WTC11 (cell line): Measurements from ENCODE around the gene ANAPC13. TPM values are rescaled to one million over a fixed set of nuclear protein-coding genes. Genes with fewer than 3 reads are reported as not detected.

Experiments
- ATAC-seq: fragments of 200-7000 bp; cut with Tn5 transposase; 2 replicates; pipeline ENCODE4 v1.10.0; 2021; ENCODE audit warnings: mild to moderate bottlenecking, moderate library complexity
- CTCF ChIA-PET: fragments of 300-600 bp; sonication (Branson Sonifier 250); formaldehyde crosslinking; loops from one replicate; lab custom pipeline; 2021; ENCODE audit warnings: antibody characterized with exemption; lab: Charles Lee
- POLR2A ChIA-PET: fragments of 350-600 bp; sonication (Branson Sonifier 250); formaldehyde crosslinking; loops from one replicate; lab custom pipeline; 2021; ENCODE audit warnings: antibody characterized with exemption; lab: Charles Lee
- DNase-seq: peaks from one replicate; pipeline ENCODE4 v3.0.0; 2021; ENCODE audit warnings: low spot score
- H3K27ac Mint-ChIP-seq: 2 replicates; pipeline ENCODE4 v1.8.0; 2021; ENCODE audit warnings: mixed read lengths
- H3K27me3 Mint-ChIP-seq: 2 replicates; pipeline ENCODE4 v1.8.0; 2021; ENCODE audit warnings: low read depth, mild to moderate bottlenecking, moderate library complexity, mixed read lengths
- H3K36me3 Mint-ChIP-seq: 2 replicates; pipeline ENCODE4 v1.8.0; 2021; ENCODE audit warnings: mixed read lengths
- H3K4me1 Mint-ChIP-seq: 2 replicates; pipeline ENCODE4 v1.8.0; 2022; ENCODE audit warnings: mixed read lengths
- H3K4me3 Mint-ChIP-seq: 2 replicates; pipeline ENCODE4 v1.8.0; 2021; ENCODE audit warnings: mild to moderate bottlenecking, moderate library complexity, mixed read lengths
- H3K9me3 Mint-ChIP-seq: 2 replicates; pipeline ENCODE4 v1.8.0; 2021; ENCODE audit warnings: mixed read lengths
- ATF1 ChIP-seq: sonication (generic); formaldehyde crosslinking; IDR thresholded peaks from 2 replicates; pipeline ENCODE4 v1.8.1; 2023; ENCODE audit warnings: mild to moderate bottlenecking, moderate library complexity, missing genetic modification reagents
- ATF6 ChIP-seq: sonication (generic); formaldehyde crosslinking; IDR thresholded peaks from 2 replicates; pipeline ENCODE4 v1.8.1; 2023; ENCODE audit warnings: mild to moderate bottlenecking, missing genetic modification reagents
- EMX1 ChIP-seq: fragments of 250-450 bp; sonication (Bioruptor Pico); IDR thresholded peaks from 2 replicates; pipeline ENCODE4 v1.8.0; 2021; ENCODE audit warnings: mild to moderate bottlenecking
- GABPB1 ChIP-seq: sonication (generic); formaldehyde crosslinking; IDR thresholded peaks from 2 replicates; pipeline ENCODE4 v1.8.1; 2023; ENCODE audit warnings: mild to moderate bottlenecking, missing genetic modification reagents
- NR1H2 ChIP-seq: sonication (generic); formaldehyde crosslinking; IDR thresholded peaks from 2 replicates; pipeline ENCODE4 v1.9.0; 2021; ENCODE audit warnings: mild to moderate bottlenecking, moderate library complexity, missing genetic modification reagents
- OVOL2 ChIP-seq: fragments of 250-450 bp; sonication (Bioruptor Pico); IDR thresholded peaks from 2 replicates; pipeline ENCODE4 v1.9.0; 2021; ENCODE audit warnings: mild to moderate bottlenecking, borderline replicate concordance
- RORB ChIP-seq: fragments of 250-450 bp; sonication (Bioruptor Pico); IDR thresholded peaks from 2 replicates; pipeline ENCODE4 v1.9.0; 2021; ENCODE audit warnings: mild to moderate bottlenecking
- SMAD3 ChIP-seq: sonication (generic); formaldehyde crosslinking; IDR thresholded peaks from 2 replicates; pipeline ENCODE4 v1.8.0; 2022; ENCODE audit warnings: missing genetic modification reagents, mild to moderate bottlenecking, borderline replicate concordance
- STAT6 ChIP-seq: sonication (generic); formaldehyde crosslinking; conservative IDR thresholded peaks from 2 replicates; pipeline ENCODE4 v1.8.1; 2023; ENCODE audit warnings: mild to moderate bottlenecking, low read depth, missing genetic modification reagents, moderate library complexity
- ZBTB21 ChIP-seq: sonication (generic); formaldehyde crosslinking; IDR thresholded peaks from 2 replicates; pipeline ENCODE4 v1.8.1; 2023; ENCODE audit warnings: mild to moderate bottlenecking, missing genetic modification reagents, borderline replicate concordance
- ZNF121 ChIP-seq: sonication (generic); formaldehyde crosslinking; IDR thresholded peaks from 2 replicates; pipeline ENCODE4 v1.8.0; 2023; ENCODE audit warnings: missing genetic modification reagents
- ZNF138 ChIP-seq: sonication (generic); formaldehyde crosslinking; conservative IDR thresholded peaks from 2 replicates; pipeline ENCODE4 v1.8.1; 2022; ENCODE audit warnings: mild to moderate bottlenecking, moderate library complexity, missing genetic modification reagents
- ZNF263 ChIP-seq: sonication (generic); formaldehyde crosslinking; IDR thresholded peaks from 2 replicates; pipeline ENCODE4 v1.8.1; 2022; ENCODE audit warnings: low read depth, mild to moderate bottlenecking, moderate library complexity, missing genetic modification reagents
- ZNF317 ChIP-seq: sonication (generic); formaldehyde crosslinking; IDR thresholded peaks from 2 replicates; pipeline ENCODE4 v1.8.1; 2023; ENCODE audit warnings: low read depth, mild to moderate bottlenecking, moderate library complexity, missing genetic modification reagents, borderline replicate concordance
- ZNF396 ChIP-seq: fragments of 250-450 bp; sonication (Bioruptor Pico); IDR thresholded peaks from 2 replicates; pipeline ENCODE4 v1.8.0; 2021; ENCODE audit warnings: mild to moderate bottlenecking, moderate library complexity, borderline replicate concordance
- ZNF671 ChIP-seq: fragments of 250-450 bp; sonication (Bioruptor Pico); IDR thresholded peaks from 2 replicates; pipeline ENCODE4 v1.8.0; 2021; ENCODE audit warnings: mild to moderate bottlenecking
- total RNA-seq: library from RNA; stranded (reverse); gene quantifications from 3 replicates; pipeline ENCODE4 v1.2.3, GENCODE V29; 2021
- TF ChIP-seq, protein P1 (sequence below): fragments of 250-450 bp; sonication (Bioruptor Pico); IDR thresholded peaks from 2 replicates; pipeline ENCODE4 v2.1.2; 2022; ENCODE audit warnings: mild to moderate bottlenecking, moderate library complexity
- TF ChIP-seq, protein P2 (sequence below): sonication (generic); formaldehyde crosslinking; IDR thresholded peaks from 2 replicates; pipeline ENCODE4 v1.8.1; 2023; ENCODE audit warnings: mild to moderate bottlenecking, missing genetic modification reagents, borderline replicate concordance
- TF ChIP-seq, protein P3 (sequence below): fragments of 250-450 bp; sonication (Bioruptor Pico); conservative IDR thresholded peaks from 2 replicates; pipeline ENCODE4 v1.9.0; 2021; ENCODE audit warnings: mild to moderate bottlenecking
- TF ChIP-seq, protein P4 (sequence below): sonication (generic); formaldehyde crosslinking; IDR thresholded peaks from 2 replicates; pipeline ENCODE4 v1.8.0; 2023; ENCODE audit warnings: missing genetic modification reagents, mild to moderate bottlenecking, borderline replicate concordance

ANAPC13 gene
- total RNA-seq, 1 experiment from 2014 or later: 29.7 TPM

- POLR2A ChIA-PET: no interaction called here
- Mint-ChIP-seq H3K9me3 (peaks cover 14% of the 10 kb centered on the region), H3K27ac (no peak overlapping the region), H3K4me3 (no peak overlapping the region), H3K4me1 (peaks cover 9% of the 10 kb centered on the region), H3K36me3 (peaks cover 12% of the 10 kb centered on the region), H3K27me3 (peaks cover 9% of the 10 kb centered on the region)
- CTCF ChIA-PET: interaction anchor here (3.0 to 4.1 kb wide), 2 partner anchors 26 to 138 kb away, joined by 12 to 32 read pairs; no protein-coding TSS in a partner anchor
- no peak for DNase-seq
- TF ChIP-seq, protein P1, sequence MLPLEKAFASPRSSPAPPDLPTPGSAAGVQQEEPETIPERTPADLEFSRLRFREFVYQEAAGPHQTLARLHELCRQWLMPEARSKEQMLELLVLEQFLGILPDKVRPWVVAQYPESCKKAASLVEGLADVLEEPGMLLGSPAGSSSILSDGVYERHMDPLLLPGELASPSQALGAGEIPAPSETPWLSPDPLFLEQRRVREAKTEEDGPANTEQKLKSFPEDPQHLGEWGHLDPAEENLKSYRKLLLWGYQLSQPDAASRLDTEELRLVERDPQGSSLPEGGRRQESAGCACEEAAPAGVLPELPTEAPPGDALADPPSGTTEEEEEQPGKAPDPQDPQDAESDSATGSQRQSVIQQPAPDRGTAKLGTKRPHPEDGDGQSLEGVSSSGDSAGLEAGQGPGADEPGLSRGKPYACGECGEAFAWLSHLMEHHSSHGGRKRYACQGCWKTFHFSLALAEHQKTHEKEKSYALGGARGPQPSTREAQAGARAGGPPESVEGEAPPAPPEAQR (CRISPR knock-in tag): no peak
- TF ChIP-seq, protein P2, sequence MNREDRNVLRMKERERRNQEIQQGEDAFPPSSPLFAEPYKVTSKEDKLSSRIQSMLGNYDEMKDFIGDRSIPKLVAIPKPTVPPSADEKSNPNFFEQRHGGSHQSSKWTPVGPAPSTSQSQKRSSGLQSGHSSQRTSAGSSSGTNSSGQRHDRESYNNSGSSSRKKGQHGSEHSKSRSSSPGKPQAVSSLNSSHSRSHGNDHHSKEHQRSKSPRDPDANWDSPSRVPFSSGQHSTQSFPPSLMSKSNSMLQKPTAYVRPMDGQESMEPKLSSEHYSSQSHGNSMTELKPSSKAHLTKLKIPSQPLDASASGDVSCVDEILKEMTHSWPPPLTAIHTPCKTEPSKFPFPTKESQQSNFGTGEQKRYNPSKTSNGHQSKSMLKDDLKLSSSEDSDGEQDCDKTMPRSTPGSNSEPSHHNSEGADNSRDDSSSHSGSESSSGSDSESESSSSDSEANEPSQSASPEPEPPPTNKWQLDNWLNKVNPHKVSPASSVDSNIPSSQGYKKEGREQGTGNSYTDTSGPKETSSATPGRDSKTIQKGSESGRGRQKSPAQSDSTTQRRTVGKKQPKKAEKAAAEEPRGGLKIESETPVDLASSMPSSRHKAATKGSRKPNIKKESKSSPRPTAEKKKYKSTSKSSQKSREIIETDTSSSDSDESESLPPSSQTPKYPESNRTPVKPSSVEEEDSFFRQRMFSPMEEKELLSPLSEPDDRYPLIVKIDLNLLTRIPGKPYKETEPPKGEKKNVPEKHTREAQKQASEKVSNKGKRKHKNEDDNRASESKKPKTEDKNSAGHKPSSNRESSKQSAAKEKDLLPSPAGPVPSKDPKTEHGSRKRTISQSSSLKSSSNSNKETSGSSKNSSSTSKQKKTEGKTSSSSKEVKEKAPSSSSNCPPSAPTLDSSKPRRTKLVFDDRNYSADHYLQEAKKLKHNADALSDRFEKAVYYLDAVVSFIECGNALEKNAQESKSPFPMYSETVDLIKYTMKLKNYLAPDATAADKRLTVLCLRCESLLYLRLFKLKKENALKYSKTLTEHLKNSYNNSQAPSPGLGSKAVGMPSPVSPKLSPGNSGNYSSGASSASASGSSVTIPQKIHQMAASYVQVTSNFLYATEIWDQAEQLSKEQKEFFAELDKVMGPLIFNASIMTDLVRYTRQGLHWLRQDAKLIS (CRISPR knock-in tag): no peak
- TF ChIP-seq STAT6 (CRISPR knock-in tag): no peak
- no peak for TF ChIP-seq GABPB1
- TF ChIP-seq EMX1 (CRISPR knock-in tag): no peak
- TF ChIP-seq, protein P3, sequence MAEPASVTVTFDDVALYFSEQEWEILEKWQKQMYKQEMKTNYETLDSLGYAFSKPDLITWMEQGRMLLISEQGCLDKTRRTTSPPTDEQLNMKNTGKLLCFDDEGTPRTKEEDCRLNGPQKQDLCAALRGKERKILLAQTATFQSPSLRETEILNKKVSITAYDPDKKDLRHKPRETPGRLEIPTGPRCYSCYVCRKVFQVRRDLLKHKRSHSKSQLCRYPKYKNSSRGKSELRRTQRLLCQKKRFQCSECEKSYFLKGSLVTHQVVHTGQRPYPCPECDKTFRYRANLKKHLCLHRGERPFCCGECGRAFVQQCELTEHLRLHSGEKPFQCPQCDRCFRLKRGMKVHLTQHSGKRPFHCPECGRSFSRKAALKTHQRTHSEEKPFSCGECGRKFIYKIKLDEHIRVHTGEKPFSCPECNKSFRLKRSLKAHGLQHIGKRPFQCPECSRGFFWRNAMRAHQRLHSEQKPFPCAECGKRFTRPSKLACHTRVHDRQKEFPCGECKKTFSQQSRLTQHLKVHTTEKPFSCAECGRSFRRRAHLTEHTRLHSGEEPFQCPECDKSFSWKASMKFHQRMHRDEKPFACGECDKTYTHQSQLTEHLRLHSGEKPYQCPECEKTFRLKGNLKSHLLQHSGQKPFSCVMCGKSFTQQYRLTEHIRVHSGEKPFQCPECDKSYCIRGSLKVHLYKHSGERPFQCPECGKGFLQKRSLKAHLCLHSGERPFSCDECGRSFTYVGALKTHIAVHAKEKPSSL (CRISPR knock-in tag): no peak
- TF ChIP-seq ZNF396 (CRISPR knock-in tag): no peak
- no peak for TF ChIP-seq ZNF317 (CRISPR knock-in tag)
- no peak for TF ChIP-seq RORB (CRISPR knock-in tag)
- no peak for TF ChIP-seq NR1H2
- no peak for TF ChIP-seq ATF1 (CRISPR knock-in tag)
- TF ChIP-seq, protein P4, sequence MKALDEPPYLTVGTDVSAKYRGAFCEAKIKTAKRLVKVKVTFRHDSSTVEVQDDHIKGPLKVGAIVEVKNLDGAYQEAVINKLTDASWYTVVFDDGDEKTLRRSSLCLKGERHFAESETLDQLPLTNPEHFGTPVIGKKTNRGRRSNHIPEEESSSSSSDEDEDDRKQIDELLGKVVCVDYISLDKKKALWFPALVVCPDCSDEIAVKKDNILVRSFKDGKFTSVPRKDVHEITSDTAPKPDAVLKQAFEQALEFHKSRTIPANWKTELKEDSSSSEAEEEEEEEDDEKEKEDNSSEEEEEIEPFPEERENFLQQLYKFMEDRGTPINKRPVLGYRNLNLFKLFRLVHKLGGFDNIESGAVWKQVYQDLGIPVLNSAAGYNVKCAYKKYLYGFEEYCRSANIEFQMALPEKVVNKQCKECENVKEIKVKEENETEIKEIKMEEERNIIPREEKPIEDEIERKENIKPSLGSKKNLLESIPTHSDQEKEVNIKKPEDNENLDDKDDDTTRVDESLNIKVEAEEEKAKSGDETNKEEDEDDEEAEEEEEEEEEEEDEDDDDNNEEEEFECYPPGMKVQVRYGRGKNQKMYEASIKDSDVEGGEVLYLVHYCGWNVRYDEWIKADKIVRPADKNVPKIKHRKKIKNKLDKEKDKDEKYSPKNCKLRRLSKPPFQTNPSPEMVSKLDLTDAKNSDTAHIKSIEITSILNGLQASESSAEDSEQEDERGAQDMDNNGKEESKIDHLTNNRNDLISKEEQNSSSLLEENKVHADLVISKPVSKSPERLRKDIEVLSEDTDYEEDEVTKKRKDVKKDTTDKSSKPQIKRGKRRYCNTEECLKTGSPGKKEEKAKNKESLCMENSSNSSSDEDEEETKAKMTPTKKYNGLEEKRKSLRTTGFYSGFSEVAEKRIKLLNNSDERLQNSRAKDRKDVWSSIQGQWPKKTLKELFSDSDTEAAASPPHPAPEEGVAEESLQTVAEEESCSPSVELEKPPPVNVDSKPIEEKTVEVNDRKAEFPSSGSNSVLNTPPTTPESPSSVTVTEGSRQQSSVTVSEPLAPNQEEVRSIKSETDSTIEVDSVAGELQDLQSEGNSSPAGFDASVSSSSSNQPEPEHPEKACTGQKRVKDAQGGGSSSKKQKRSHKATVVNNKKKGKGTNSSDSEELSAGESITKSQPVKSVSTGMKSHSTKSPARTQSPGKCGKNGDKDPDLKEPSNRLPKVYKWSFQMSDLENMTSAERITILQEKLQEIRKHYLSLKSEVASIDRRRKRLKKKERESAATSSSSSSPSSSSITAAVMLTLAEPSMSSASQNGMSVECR (CRISPR knock-in tag): no peak
- no peak for TF ChIP-seq ZNF121 (CRISPR knock-in tag)
- TF ChIP-seq ZNF138 (CRISPR knock-in tag): no peak
- TF ChIP-seq SMAD3: no peak
- TF ChIP-seq ZBTB21 (CRISPR knock-in tag): no peak
- TF ChIP-seq ZNF263 (CRISPR knock-in tag): no peak
- no peak for TF ChIP-seq ATF6 (CRISPR knock-in tag)
- TF ChIP-seq ZNF671 (CRISPR knock-in tag): no peak
- no peak for TF ChIP-seq OVOL2
- no peak for ATAC-seq
Observed at GRCh38 chr3:134447351-134447750, 38.4 kb downstream of the ANAPC13 start.
